Measurements from ENCODE around the gene NDUFB1. TPM values are rescaled to one million over a fixed set of nuclear protein-coding genes. Genes with fewer than 3 reads are reported as not detected.

Gene NDUFB1
- total and polyA plus RNA-seq, 11 donors, result 295 to 4,751 (median 463) TPM

- ATAC-seq (no peak), DNase-seq (no peak)
- Histone ChIP-seq H3K36me3 (peaks cover 0 to 100% (median 99%) of the 10 kb centered on the region in 9 donors), H3K4me1 (no peaks in the 10 kb centered on the region), H3K4me3 (no peak overlapping the region), H3K27ac (no peak overlapping the region), H3K9me3 (no peaks in the 10 kb centered on the region), H3K27me3 (no peaks in the 10 kb centered on the region)
- 79 to 85% (median 83%) methylated on average over 3 of the region's 3 CpGs for WGBS, 4 donors
- TF ChIP-seq CTCF (IDR thresholded peaks at IDR 0.05) (no peak), POLR2A (IDR thresholded peaks at IDR 0.05) (no peak)
- intact Hi-C loops (cut with DNase I), result loop anchor here in 3 of 10 donors (5.0 to 10.0 kb wide), 3 partner anchors 313 to 531 kb away; no protein-coding TSS in a partner anchor
These were observed 22.5 kb upstream of the NDUFB1 start for GRCh38 chr14:92143962-92144361.

GRCh38 chr14:92143309-92143708 is 21.8 kb upstream of the NDUFB1 start:
- H3K36me3 ChIP-seq, result peaks cover 0 to 100% (median 99%) of the 10 kb centered on the region in 9 donors
- DNase-seq, result no peak
- intact Hi-C loops (cut with DNase I), result loop anchor here in 3 of 10 donors (5.0 to 10.0 kb wide), 3 partner anchors 314 to 531 kb away; no protein-coding TSS in a partner anchor
- no peaks in the 10 kb centered on the region for H3K27me3 ChIP-seq
- no peak overlapping the region for H3K4me3 ChIP-seq
- H3K27ac ChIP-seq, result no peak overlapping the region
- H3K9me3 ChIP-seq, result no peaks in the 10 kb centered on the region
- WGBS, 4 donors, result 67 to 75% (median 69%) methylated on average over 4 of the region's 4 CpGs
- TF ChIP-seq POLR2A (IDR thresholded peaks at IDR 0.05) (no peak), CTCF (IDR thresholded peaks at IDR 0.05) (no peak)
- H3K4me1 ChIP-seq, result no peaks in the 10 kb centered on the region
- ATAC-seq, result no peak

GRCh38 chr14:92135269-92135668 is 13.8 kb upstream of the NDUFB1 start:
- no peak overlapping the region for H3K27ac ChIP-seq
- DNase-seq (no peak), ATAC-seq (no peak)
- H3K9me3 ChIP-seq, result no peaks in the 10 kb centered on the region
- peaks cover 0 to 3% (median 0%) of the 10 kb centered on the region in 12 donors for H3K4me1 ChIP-seq
- H3K4me3 ChIP-seq, result no peak overlapping the region
- TF ChIP-seq POLR2A (IDR thresholded peaks at IDR 0.05) (no peak), CTCF (IDR thresholded peaks at IDR 0.05) (peak; percentile 26 to 60 (median 46))
- WGBS, 4 donors, result 55 to 69% (median 65%) methylated on average over 1 of the region's 1 CpG
- H3K36me3 ChIP-seq, result peaks cover 0 to 100% (median 97%) of the 10 kb centered on the region in 9 donors
- H3K27me3 ChIP-seq, result no peaks in the 10 kb centered on the region
- intact Hi-C loops (cut with DNase I), result loop anchor here in 5 of 10 donors (5.0 to 10.0 kb wide), 6 partner anchors 317 to 550 kb away; no protein-coding TSS in a partner anchor

GRCh38 chr14:92134456-92134855 is 12.9 kb upstream of the NDUFB1 start:
- Histone ChIP-seq H3K4me3 (no peak overlapping the region), H3K36me3 (peaks cover 0 to 100% (median 96%) of the 10 kb centered on the region in 9 donors), H3K27me3 (no peaks in the 10 kb centered on the region), H3K4me1 (peaks cover 0 to 5% (median 0%) of the 10 kb centered on the region in 12 donors), H3K9me3 (no peaks in the 10 kb centered on the region), H3K27ac (no peak overlapping the region)
- no peak for ATAC-seq
- WGBS, 4 donors, result 67 to 77% (median 75%) methylated on average over 1 of the region's 1 CpG
- TF ChIP-seq POLR2A (IDR thresholded peaks at IDR 0.05), result no peak
- no peak for TF ChIP-seq CTCF (IDR thresholded peaks at IDR 0.05)
- intact Hi-C loops (cut with DNase I), result loop anchor here in 4 of 10 donors (5.0 to 10.0 kb wide), 5 partner anchors 320 to 550 kb away; no protein-coding TSS in a partner anchor
- DNase-seq, result no peak

Measured in heart left ventricle (tissue), 16 donors.